Non-pigmented ciliary epithelial cell (primary cell): Measurements from ENCODE around the gene RNF217.
A peak's percentile ranks its signal among the peaks of the same experiment; 100 is the strongest.

Experiments
- DNase-seq: peaks from one replicate; pipeline ENCODE4 v3.0.0-alpha.2; 2010; ENCODE audit warnings: low read depth

Gene RNF217

DNA sequence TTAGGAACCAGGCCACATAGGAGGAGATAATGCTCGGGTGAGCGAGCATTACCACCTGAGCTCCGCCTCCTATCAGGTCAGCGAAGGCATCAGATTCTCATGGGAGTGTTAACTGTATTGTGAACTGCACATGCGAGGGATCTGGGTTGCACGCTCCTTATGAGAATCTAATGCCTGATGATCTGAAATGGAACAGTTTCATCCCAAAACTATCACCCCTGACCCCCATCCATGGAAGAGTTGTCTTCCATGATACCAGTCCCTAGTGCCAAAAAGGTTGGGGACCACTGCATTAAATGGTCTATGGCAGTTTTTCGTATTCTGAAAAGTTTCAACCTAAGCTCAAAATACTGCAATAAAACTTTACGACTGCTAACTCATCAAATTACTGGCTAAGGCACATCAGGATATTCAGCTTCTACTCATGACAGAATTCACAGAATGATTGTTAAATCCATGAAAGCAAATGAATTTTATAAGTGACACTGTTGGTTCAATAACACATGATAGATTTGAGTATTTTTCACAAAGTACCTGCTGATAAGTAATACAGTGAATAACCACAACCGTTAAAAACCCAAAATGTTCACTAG is 25.9 kb downstream of the RNF217 start:
- DNase-seq: no peak

DNA sequence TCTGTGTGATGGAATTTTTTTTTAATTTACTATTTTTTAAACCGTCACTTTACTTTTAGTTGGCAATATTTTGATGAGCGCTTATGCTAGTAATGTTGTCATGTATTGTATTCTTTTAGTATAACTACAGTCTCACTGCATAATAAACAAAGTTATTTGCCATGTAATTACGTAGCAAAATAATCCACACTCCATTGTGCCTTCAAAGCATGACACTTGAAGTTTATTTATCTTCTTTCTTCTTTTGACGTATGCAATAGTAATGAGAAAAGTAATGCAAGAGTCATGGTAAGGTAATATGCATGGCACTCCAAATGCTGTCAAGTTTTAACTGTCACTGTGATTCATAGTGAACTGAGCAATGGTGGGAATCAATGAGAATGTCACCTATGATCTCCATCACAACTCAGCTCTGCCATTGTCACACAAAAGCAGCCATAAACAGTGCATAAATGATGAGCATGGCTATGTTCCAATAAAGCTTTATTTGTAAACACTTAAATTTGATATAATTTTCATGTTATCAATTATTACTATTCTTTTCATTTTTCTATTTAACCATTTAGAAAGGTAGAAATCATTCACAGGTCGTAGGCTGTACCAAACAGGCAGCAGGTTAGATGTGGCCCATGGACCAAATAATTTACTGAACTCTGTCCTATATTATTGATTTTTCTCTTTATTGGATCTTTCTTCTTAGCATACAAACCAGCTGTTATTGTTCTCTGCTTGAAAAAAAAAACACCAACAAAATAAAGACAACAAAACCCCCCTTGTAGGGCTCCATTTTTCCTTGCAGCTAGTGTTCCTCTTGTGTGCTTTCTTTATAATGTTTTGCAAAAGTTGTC is 27.1 kb downstream of the RNF217 start:
- DNase-seq: no peak

DNA sequence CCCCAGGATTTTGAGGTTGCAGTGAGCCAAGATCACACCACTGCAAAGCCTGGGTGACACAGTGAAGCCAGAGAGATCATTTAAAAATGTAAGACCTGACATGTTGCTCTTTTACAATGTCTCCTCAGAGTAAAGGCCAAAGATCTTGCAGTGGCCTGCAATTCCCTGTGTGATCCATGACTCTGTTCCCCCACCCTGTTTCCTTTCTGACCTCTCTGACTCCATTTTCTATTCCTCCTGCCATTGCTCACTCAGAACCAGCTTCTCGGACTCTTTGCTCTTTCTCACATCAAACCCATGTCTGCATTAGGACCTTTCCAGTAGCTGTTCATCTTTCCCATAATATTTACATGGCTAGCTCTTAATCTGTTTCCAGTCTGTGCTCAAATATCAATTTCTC is 28.8 kb downstream of the RNF217 start:
- no peak for DNase-seq

DNA sequence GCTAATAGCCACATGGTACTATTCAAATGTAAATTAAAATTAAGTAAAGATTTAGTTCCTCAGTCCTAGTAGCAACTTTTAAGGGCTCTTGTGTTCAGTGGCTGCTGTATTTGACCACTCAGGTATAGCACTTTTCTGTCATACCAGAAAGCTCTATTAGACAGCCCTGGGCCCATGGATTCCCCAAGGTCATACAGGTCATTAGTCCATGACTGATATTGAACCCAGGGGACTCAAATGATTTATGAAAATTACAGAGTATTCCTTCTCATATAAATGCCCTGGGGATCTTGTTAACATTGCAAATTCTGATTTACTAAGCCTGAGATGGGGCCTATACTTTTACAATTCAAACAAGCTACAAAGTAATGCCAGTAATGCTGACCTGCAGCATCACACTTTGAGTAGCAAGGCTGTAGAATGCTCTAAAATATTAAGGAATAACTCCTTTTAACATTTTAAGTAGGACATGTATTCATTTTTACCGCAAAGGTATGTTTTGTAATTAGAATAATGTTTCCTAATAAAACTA is 29.6 kb downstream of the RNF217 start:
- no peak for DNase-seq

DNA sequence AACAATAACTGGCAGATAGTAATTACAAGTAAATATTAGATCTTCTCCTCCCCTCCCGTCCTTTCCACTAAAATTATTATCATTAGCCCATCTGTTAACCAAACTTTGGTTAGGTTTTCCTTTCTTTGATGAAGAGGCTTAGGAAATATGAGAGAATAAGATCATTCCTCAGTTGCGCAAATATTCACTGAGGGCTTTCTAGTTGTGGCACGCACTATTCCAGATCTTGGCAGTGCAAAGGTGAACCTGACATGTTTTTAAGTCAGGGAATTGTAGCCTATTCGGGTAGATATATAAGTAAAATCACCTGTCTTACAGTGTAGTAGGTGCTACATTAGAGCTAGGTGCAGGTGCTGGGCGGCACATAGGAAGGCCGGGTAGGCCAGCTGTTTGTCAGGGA is 31.1 kb downstream of the RNF217 start:
- DNase-seq: no peak

DNA sequence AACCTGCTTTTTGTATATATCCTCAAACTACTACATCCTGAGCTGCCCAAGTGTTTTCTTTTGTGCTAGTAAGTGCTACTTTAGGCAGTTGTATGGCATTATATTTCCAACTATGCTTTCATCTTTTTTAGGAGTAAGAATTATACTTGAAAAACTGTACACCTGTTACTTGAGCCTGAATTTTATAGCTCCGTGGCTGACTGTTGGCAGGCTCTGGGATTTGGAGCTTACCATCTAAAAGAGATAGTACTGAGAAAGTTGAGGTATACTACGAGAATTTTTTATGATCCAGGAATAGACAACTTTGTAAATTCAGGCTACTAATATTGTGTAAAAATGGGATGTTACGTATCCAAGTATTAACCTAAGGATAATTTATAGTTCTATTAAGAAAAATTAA is 32.4 kb downstream of the RNF217 start:
- DNase-seq: no peak

DNA sequence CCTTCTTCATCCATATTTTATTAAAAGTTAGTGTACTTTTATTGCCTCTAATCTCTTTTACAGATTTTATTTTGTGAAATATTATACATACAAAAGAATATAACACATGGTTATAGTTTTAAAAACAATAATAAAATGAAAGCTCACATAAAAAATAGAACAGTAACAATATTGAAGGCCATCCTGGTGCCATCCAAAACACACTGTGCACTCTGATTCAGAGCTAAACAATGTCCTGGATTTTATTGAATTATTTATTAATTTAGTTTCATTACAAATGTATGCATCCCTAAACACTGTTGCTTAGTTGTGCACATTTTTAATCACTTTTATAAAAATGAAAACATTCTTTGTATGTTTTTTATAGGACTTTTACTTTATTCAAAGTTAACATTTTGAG is 32.9 kb downstream of the RNF217 start:
- no peak for DNase-seq

DNA sequence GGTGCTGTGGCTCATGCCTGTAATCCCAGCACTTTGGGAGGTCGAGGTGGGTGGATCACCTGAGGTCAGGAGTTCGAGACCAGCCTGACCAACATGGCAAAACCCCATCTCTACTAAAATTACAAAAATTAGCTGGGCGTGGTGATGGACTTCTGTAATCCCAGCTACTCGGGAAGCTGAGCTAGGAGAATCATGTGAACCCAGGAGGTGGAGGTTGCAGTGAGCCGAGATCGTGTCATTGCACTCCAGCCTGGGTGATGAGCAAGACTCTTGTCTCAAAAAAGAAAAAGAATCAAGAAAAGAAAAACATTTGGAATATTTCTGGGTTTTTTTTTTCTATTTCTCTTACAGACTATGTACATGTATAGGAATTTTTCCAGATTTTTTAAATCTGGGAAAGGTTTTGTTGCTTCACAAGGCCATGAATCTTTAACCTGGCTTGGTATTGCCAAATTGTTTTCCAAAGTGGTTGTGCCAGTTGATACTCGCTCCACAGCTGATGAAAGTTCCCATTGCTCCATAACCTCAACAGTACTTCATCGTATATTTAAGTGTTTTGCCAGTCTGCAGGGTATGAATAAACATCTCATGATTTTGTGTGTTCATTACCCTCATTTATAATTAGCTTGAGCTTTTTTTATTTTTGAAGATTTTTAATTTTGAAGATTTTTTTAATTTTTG is 33.5 kb downstream of the RNF217 start:
- no peak for DNase-seq

DNA sequence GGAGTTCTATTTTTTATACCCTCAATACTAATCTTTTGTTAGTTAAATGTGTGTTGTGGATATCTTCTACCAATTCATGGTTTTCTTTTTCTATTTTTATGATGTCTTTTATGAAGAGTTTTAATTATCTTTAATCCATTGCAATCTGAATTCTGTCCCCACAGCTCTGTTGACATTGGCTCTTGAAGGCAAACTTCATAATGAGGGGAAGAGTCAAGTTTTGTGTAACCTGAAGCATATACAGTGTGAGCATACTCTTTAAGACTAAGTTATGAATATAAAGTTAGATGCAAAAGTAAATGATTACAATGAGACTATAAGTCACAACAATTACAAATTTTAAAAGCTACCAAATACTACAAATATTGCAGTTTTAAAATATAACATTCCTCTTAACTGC is 34.2 kb downstream of the RNF217 start:
- DNase-seq: no peak

DNA sequence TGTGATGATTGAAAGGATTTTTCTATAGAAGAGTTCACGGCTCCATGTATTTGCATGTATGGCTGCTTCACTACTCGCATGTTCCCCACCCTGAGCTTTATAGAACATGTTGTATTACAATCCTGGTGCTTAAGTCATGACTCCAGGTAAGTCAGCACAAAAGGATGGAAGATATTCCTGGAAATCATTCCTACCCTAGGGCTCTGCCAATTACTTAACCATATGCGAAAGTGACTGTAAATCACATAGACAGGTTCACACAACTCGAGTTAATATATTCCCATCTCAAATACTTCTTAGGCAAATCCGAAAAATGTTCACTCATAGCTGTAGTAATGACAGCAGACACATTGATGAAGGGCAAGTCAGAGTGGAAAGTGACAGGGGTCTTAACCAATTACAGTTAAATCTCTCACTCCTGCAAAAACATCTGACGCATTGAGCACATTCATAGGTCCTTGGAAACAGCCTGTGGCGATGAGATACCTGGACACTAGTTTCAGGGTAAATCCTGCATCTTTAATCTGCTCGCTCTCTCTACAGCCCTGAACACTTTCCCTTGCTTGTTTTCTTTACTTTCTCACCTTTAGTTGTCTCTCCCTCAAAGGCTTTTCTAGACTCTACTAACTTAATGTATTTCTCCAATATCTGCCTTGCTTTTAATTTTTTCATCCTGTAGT is 35.1 kb downstream of the RNF217 start:
- no peak for DNase-seq

DNA sequence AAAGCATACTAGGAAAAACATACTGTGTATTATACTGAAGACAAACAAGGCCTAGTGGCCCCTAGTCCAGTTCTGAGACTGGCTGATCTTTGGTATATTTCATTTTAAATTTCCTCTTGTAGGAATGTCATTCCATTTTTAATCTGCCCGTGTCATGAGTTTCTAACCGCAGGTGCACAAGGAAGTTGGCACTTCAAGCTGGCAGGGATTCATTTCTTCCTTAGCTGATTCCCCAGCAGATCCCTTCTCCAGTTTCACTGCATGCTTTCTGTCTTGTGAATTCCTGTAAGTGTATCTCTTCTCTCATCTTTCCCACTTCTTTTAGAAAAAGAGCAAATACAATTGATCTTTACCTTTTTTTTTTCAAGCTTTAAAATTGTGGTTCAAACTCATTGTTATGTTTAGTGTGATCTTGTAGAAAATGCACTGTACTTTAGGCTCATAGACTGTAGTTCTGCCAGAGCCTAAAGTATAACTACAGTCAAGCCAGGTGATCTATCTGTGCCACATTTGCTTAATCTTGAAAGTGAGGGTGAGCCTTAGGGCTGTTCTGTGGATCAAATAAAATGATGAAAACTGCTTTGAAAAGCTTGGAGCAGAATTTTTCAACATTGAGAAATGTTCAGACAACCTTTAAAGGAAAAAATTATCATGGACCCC is 37.0 kb downstream of the RNF217 start:
- DNase-seq: no peak

DNA sequence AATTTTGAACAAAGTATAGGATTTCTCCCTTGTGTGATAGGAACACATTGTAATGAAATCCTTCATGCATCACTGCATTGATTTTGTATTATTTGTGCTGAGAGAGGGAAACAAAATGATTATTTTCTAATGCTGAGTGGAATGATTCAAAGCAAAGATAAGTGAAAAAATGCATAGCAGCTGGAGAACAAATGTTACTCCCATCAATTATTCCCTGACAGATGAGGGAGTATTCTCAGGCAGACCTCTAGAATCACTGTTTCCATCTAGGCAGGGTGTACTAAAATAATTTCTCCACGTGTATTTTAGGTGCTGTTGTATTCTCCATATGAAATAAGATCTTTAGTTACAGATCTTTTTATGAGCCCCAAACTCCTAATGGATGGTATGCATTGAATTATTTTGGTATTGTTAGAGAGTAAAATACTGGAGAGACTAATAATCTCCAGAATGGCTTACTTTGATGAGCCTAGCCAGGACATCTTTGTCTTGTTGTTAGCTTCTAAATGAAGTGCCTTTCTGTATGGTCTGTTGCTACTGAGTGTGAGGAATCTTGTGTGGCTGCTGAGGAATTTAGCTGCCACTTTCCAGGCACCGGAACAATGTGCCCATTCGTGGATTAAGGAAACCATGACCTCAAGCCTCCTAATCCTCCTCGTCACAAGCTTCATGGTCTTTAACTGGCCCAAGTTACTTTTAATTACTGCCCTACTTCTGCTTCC is 39.6 kb downstream of the RNF217 start:
- DNase-seq: no peak

DNA sequence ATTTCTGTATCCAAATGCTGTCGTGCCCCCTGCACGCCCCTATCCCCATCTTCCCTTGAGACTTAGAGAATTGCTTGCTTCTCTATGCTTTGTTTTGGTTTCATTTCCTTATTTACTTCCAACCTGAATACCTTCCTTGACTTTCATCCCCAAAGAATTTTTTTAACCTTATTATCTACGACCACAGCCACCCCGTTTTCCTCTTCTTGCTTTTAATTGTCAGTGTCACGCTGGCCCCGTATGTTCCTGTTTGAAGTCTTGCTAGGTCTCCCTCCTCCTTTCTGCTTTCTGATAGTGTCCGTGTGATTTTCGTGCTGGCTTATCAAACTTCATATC is 40.1 kb downstream of the RNF217 start:
- no peak for DNase-seq

DNA sequence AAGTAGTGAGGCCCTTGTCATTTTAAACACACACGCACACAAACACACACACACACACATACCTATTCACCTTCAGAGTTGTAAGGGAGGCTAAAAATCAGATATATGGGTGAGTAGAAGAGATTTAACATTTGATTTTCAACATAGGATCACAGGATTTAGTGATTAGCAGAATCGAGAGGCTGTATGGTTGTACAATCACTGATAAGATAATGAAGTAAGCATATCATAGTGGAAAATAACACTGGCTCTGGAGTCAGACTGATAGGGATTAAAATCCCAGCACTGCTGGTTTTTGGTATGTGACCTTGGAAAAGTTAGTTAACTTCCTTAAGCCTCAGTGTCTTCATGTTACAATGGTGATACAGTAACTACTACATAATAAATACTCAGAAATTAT is 40.8 kb downstream of the RNF217 start:
- DNase-seq: no peak

DNA sequence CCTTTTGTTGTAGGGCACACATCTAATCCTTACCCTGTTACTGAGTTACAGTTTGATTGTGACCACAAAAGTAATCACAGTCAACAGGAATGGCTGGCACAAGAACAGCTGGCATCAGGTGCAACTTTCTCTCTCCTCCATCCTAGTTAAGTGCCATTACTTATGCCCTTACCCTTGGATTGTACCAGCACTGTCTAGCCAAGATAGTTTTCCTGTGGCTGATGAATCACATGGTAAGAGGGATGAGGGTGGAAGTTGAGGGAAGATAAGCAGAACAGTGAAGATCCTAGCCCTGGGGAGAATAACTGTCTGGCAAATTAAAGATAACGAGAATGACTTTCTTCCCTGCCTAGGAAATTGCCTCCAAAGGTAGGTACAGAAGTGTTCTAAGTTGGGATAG is 42.0 kb downstream of the RNF217 start:
- DNase-seq: no peak

DNA sequence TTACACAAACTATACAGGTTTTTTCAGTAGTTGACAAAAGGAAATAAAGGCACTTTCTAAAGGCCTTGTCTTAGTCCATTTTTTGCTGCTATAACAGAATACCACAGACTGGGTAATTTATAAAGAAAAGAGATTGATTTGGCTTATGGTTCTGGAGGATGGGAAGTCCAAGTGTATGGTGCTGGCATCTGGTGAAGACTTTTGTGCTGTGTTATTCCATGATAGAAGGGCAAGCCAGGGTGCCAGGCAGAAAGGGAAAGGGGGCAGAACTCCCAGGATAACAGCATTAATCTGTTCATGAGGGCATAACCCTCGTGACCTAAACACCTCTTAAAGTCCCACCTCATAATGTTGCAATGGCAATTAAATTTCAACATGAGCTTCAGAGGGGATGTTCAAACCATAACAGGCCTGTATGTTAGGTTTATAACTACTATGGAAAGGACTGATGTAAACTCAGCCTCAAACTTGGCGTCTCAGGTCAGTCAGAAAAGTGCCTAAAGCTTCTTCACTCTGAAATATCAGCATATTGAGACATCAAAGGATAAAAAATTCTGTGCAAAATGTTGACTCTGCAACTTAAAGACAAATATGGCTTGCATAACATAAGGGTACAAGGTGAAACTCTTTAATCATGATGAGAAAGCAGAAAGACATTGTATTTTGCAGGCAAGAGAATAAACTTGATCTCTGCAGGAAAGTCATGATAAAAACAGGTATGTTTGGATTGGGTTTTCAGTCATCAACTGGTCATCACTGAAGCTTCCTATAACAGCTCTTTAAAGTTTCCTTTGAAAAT is 42.8 kb downstream of the RNF217 start:
- no peak for DNase-seq

DNA sequence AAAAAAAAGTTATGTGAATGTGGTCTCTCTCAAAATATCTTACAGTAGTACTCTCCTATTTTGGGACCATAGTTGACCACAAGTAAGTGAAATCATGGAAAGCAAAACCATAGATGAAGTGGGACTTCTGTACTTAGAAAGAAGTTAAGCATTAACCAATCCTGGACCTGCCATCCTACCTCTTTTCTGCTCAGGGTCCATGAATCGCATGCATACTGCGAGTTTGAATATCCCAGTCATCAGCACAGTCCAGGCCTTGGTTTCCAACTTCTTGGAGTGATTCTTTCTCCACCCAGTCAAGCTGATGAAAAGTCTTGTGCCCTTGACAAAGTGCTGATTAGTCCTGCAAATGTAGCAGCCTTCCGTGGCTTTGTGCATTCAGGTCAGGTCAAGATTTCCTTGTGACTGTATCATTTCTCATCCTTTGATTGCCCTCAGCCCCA is 46.0 kb downstream of the RNF217 start:
- DNase-seq: no peak

DNA sequence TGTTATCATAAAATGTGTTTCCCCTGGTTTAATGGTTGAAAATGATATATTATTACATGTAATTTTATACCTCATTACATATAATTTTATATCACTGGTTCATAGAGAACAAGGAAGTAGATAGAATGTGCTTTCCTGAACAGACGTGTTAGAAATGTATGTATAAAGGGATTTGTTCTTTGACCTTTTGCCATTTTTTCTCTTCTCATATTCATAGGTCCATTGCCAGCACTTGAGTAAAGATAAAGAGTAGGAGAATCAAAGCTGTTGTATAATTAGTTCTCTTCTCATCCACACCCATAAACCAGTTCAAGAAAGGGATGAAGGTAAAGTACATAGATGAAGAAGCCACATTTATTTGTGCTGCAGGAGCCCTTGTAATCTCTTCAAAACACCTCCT is 46.7 kb downstream of the RNF217 start:
- no peak for DNase-seq

DNA sequence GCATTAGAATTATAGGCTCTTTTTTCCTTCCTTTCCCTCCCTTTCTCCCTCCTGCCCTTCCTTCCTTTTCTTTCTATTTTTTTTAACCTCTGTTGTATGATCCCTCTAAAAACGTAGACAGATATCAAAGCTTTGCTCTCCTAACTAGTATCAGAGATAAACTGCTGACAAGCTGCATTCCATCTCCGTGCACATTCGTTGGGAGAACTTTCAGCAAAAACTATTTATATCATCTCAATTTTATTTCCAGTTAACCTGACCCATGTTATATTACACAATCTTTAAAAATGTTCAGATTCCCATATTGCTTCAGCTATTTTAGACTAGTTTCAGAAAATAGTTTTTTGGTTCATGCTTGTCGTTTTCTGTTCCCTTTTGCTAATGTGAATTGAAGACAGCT is 47.3 kb downstream of the RNF217 start:
- DNase-seq: no peak

DNA sequence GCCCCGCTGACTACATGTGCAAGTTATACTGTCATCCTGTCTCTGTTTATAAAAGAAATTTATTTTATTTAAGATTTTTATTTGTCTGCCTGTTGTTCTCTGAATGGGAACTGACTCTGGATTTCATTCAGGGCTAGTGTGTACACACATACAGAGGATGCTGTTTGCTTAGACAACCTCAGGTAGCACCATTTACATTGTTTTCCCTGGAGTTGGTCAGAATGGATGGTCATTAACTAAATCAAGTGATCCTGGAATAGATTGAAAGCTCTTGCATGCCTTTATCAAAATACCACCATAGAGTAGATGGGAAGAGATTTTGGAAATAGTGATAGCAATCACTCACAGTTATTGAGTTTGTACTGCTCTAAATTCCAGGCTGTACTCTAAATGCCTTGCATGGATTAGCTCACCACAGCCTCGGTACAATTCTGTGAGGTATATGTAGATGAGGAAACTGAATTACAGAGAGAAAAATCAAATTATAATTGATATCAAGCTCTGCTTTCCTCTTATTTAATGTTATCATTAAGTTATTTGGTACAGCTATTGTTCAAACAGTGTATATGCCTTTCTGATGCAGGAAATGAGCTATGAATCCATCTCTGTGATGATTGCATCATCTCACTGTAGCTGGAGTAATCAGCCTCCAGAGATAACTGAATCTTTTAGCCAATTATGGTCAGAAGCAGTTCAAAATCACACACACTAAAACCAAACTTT is 51.9 kb downstream of the RNF217 start:
- peak; percentile 66 for DNase-seq
